Lung microvascular endothelial cell (primary cell): ENCODE measurements around the gene CLEC4M. TPM values are rescaled to one million over a fixed set of nuclear protein-coding genes. Genes with fewer than 3 reads are reported as not detected.
"Not testable (repeated sequence)": the region's sequence is repeated elsewhere in the genome, so short reads cannot be mapped to it uniquely, and the experiment has no call there.

Experiments
- DNase-seq, 2 donors: peaks; one replicate each; pipeline versions ENCODE4 v3.0.0 to v3.0.0-alpha.2; 2010; ENCODE audit warnings: low read depth in 2 of 2
- total RNA-seq: library from RNA; depleted of rRNA; stranded (reverse); fragments of >200 nt; gene quantifications from 2 replicates; pipeline ENCODE4 v1.2.1, GENCODE V29; 2014

CLEC4M gene
- total RNA-seq, 1 donor from 2014 or later = 8.5 TPM

DNA sequence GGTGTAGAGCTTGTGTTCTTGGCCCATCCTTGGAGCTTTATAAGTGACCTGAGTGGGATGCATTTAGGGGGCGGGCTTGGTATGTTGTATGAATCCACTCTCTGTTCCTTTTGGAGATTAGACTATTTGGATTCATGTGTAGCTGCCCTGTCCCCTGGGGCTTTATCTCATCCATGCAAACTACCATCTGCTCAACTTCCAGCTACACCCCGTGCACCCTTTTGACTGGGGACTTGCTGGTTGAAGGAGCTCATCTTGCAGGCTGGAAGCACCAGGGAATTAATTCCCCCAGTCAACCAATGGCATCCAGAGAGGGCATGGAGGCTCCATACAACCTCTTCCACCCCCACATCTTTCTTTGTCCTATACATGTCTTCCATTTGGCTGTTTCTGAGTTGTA, 6.1 kb downstream of the CLEC4M start:
- no peak for DNase-seq

DNA sequence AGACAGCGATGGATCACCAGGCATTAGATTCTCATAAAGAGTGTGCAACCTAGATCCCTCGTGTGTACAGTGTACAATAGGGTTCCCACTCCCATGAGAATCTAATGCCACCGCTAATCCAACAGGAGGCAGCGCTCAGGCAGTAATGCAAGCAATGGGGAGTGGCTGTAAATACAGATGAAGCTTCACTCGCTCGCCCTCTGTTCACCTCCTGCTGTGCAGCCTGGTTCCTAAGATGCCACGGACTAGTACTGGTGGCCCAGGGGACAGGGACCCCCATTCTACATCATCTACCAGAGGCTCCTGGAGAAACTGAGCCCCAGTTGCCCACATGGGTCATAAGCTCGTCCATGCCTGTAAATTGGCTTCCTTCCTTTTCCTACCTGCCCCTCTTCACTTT, 8.0 kb downstream of the CLEC4M start:
- DNase-seq = no peak

DNA sequence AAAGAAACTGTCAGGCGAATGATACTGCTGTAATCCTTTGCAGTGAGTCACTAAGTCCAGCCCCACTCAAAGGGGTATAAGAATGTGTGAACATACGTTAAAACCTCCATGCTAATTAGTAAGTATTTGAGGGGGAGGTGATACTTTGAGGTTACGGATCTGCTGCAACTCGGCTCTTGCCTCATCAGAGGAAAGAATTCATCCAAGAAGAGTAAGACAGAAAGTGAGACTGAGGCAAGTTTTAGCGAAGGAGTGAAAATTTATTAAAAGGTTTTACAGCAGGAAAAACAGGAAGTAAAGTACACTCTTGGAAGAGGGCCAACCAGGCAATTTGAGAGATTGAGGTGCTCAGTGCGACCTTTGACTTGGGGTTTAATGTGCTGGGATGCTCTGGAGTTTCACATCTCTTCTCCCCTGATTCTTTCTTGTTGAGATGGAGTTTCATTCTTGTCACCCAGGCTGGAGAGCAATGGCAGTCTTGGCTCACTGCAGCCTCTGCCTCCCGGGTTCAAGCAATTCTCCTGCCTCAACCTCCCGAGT, 9.8 kb downstream of the CLEC4M start:
- DNase-seq = no peak

DNA sequence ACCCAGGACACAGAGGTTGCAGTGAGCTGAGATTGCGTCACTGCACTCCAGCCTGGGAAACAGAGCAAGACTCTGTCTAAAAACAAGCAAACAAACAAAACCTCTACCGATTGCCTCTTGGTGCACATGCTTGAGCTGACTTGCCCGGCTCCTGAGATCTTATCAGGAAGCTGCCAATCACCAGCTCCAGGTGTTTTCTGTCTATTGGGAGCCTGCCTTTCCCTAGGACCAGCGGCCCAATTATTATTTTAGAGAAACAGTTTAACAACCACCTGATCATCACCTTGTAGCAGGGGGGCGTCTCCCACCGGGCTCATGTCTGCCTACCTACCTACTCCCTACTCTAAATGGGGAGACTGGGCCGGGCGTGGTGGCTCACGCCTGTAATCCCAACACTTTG, 10.8 kb downstream of the CLEC4M start:
- no peak for DNase-seq

DNA sequence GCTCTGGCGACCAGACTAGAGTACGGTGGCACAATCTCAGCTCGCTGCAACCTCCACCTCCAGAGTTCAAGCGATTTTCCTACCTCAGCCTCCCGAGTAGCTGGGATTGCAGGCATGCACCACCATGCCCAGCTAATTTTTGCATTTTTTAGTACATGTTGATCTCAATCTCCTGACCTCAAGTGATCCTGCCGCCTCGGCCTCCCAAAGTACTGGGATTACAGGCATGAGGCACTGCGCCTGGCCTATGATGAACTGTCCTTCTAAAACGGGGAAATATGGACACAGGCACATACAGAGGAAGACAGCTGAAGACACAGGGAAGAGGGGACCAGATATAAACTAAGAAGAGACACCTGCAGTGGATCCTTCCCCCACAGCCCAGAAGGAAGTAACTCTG, 12.7 kb downstream of the CLEC4M start:
- DNase-seq = no peak

DNA sequence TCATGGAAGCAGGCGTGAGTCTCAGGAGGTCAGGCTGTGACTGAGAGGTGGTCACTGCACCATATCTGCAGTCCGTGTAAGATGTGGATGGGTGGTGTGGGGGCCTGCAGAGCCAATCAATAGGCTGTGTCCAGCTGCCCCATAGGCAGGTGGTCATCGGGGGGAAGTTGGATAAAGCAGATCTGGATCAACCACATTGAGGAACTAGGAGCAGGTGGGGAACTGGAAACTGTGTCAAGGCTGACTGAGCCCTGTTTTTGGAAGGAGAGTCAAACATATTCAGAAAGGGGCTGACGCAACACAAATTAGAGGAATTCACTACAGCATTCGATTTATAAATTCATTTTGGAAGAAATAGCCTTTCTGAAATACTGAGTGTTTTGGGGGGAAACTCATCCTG, 15.0 kb downstream of the CLEC4M start:
- DNase-seq = no peak

DNA sequence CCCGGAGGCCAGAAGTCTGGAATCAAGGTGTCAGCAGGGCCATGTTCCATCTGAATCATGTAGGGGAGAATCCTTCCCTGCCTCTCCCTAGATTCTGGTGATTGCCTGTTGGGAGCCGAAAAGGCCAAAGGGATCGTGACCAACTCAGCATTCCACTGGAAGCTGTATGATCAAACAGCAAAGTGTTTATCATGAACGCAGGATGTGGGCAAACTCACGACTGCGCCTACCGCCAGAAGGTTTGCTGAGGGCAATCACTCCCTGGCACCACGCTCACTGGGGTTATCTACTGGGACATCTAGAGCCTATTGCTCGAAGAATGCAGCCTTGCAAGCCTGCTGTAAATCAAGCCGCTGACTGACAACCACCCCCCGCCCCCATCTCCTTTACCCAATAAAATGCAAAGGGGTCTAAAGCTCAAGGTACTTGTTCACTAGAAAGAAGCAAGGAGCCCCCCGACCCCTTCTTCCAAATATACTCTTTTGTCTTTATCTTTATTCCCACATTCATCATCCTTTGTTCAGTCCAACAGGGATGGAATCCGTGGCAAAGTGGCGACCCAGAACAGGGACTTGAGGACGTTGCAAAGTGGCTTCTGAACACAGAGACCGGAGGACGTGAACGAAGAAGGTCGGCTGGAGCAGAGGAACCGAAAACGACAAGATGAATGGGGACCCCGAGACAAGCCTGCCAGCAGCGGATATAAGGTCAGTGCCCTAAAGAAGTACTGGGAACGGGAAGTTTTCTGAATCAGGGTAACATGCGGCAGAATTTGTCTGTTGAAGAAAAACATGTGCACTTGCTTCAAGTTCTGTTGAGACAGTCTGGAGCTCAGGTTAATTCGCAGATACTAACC, 16.8 kb downstream of the CLEC4M start:
- DNase-seq = no peak

DNA sequence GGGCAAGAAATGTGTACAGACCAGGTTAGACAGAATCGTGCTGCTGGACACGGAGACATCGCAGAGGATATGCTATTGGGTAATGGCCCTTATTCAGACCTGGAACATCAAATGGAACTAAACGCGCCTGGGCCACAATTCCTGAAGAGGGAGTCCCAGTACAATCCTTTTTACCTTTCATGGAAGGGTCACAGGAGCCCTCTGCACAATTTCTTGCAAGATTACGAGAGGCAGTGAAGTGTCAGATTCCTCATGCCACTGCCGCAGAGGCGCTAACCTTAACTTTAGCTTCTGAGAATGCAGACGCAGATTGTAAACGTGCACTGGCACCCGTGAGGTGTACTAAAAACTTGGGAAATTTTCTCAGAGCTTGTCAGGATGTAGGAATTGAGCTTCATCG, 18.1 kb downstream of the CLEC4M start:
- DNase-seq = no peak

DNA sequence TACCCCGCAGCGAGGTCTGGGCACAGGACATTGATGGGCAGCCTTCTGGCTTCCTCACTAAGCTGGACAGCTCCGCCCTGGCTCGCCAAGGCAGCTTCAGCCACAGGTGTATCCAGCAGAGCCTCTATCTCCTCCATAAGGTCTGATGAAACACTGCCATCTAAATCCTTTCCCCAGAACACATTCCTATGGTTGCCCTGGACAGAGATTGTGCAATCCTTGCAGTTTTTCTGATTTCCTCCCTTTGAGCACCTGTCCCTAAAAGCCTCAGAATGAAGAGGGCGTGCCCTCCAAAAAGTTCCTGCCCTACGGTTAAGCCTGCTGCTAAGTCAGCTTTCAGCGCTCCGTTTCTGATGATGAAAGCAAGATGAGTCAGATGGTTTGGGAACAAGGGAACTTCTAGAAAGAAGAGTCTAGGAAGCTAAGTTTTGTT, 21.0 kb downstream of the CLEC4M start:
- peak in 1 of 2 donors; percentile 25 for DNase-seq

DNA sequence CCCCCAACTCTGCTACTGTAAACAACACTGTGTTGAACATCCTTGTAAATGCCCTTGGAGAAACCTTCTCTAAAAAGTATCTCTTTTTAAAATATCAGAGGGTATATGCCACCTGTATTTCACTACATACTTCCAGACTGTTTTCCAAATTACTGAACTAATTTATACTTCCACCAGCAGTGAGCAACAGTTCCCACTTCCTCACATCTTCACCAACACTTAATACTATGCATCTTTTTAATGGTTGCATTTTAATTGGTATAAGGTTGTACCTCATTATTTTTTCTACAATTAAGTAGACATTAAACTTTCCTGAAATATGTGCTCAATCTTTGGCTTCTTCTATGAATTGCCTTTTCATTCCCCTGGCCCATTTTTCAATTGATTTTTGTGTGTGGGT, 21.8 kb downstream of the CLEC4M start:
- no peak for DNase-seq

DNA sequence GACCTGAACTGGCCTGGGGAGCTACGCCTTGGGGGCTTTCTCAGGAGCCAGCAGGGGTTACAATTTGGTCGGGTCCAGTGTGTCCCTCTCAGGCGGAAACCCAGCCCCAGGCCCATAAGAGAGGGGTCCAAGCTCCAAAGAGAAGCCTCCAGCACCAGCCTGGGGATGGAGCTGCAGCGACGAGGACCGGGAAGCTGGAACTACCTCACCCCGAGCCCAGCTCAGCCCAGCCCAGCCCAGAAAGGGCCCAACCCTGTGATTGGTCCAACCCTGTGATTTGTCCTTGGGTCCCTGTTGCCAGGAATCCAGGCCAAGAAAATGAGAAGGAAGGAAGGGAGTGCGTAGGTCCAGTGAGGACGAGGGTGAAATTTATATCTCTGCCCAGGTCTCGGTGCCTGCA, 24.1 kb downstream of the CLEC4M start:
- DNase-seq = no peak

DNA sequence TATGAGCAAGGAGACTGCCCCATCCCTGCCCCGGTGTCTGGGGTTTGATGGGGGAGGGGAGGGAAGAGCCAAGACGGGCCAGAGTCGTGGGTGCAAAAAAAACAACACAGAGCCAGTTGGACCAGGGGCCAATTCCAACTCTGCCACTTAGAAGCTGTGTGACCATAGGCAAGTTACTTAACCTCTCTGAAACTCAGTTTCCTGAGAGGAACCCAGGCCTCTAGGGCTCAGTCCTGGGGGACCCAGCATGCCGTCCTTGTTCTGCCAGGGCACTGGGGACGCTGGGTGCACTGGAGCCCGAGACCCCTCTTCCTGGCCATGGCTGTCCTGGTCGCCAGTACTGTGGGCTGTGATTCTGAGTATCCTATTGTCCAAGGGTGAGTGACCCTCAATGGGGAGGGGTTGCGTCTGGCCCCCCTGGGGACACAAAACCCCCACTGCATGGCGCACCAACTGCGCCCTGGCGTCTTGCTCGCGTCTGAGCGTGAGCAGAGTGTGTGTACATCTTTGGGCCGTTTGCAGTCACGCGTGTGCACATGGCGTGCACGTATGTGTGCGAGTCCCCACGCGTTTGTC, 24.6 kb downstream of the CLEC4M start:
- DNase-seq = no peak

DNA sequence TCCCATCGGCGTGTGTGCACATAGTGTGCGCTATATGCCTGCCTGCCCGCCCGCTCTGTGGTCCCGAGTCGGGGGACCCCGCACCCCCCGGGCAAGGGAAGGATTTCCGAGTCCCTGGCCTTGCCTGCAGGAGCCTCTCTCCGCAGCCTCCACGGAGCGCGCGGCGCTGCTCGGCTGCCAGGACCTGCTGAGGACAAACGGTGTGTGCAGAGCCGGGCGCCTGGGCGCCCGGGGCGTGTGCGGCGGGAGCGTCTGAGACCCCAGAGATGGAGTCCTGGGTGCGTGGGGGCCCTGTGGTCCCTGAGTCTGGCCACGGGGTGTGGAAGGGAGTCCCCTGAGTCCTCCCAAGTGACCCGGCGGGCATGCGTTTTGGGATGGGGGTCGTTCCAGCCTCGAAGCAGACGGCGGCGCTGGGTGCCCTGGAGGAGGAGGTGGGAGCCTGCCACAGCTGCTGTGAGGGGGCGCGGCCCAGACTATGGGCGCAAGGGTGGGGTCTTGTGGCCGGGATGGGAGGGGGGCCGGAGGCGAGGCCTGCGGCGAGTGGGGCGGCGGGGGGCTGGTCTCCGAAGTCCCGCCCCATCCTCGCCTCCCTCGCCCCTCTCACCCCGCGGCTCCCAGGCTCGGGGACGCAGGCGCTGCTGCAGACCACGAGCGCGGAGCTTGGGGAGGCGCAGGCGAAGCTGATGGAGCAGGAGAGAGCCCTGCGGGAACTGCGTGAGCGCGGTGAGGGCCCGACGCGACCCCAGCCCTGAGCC, 25.3 kb downstream of the CLEC4M start:
- no peak for DNase-seq

DNA sequence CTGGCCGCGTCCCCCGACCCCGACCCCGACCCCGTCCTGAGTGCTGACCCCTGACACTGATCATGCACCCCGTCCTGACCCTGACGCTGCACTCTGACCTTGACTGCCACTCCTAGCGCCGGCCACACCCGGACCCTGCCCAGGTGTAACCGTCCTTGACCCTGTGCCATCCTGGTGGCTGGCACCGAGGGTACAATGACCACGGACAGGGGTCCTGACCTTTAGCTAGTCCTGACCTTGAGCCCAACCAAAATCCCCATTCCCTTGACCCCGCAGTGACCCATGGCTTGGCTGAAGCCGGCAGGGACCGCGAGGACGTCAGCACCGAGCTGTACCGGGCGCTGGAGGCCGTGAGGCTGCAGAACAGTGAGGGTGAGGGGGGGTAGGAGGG, 25.9 kb downstream of the CLEC4M start:
- no peak for DNase-seq

DNA sequence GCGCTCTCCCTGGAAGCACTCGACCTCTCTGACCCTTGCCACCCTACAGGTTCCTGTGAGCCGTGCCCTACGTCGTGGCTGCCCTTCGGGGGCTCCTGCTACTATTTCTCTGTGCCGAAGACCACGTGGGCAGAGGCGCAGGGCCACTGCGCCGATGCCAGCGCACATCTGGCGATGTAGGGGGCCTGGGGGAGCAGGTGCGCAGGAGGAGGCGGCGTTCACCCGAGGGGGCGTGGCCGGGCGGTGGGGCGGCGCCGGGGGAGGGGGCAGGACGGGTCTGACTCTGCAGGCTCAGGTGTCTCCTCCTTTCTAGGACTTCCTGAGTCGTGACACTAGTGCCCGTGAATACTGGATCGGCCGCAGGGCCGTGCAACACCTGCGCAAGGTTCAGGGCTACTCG, 26.4 kb downstream of the CLEC4M start:
- DNase-seq = no peak

DNA sequence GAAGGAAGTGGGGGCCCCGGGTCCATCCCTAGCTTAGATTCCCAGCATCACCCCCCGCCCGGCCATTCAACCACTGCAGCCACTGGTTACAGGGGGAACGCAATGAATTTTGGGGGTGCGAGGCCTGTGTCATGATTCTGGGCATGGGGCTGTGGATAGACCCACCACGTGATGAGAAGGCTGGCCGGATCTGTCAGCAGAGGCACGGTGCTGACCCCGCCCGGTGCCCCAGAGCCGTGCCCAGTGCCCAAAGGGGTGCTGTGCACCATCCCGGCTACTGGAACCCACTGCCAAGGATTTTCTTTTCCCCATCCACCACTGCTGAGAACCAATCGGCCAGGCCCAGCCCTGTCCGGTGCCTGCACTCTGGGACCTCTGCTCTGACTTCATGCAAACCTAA, 27.4 kb downstream of the CLEC4M start:
- DNase-seq = no peak

DNA sequence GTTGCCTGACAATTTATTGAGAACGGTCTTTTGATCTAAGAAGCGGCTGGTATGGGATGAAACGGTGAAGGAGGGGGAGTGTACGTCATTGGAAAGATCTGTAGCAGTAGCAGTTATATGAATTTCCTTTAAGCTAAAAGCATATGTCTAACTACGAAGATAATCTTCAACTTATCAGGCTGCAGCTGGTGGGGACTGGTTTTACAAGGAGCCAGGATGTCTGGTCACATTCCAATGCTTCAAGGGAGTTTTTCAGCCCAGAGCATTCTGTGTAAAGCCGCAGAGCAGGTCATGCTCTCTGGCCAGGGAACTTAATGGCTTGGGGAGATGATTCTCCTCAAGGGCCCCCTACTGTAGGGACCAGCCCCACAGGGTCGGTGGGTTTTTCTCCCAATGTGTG, 29.2 kb downstream of the CLEC4M start:
- peak in 1 of 2 donors; percentile 15 for DNase-seq

DNA sequence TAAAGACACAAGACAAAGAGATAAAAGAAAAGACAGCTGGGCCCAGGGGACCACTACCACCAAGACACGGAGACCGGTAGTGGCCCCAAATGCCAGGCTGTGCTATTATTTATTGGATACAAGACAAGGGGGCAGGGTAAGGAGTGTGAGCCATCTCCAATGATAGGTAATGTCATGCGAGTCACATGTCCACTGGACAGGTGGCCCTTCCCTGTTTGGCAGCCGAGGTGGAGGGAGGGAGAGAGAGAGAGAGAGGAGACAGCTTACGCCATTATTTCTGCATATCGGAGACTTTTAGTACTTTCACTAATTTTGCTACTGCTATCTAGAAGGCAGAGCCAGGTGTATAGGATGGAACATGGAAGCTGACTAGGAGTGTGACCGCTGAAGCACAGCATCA, 29.7 kb downstream of the CLEC4M start:
- DNase-seq = not testable (repeated sequence)

DNA sequence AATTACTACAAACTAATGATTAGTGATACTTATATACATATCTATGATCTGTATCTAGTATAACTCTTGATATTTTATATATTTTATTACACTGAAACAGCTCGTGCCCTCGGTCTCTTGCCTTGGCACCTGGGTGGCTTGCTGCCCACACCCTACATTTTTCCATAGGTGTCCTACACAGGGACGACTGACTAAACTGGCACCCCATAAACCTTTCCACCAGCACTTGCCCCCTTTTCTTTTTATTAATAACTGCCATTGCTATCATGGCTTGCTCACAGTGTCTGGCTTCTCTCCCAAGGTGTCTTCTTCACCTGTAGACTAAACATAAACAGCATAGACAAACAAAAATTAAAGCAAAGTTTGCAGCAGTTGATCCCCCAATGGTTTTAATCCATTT, 30.4 kb downstream of the CLEC4M start:
- DNase-seq = no peak

DNA sequence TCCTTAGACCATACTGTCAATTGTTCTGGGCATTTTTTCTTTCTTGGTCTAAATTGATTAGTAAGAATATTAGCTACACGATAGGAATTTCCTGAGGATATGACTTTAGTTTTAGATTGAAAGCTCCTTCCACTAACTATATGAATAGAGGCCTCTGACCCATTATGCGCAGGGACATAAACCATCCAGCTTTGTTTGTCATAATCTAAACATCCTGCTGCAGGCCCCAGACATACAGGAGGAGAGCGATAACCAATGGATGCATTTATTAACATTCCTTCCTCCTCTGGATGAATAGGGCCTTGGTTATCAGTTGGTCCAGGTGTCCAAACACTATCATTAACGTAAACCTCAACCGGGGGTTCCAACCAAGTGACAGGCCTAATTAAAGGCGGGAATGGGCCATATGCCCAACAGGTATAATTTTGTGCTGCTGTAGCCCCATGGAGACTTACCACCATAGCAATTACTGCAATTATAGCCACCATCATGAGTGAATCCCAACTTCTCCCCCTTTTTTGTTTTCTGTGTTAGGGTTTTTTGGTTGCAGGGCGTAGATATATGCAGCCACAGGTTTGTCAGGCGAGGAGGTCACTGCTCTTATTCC, 32.6 kb downstream of the CLEC4M start:
- DNase-seq = peak; percentile 4 to 91

DNA sequence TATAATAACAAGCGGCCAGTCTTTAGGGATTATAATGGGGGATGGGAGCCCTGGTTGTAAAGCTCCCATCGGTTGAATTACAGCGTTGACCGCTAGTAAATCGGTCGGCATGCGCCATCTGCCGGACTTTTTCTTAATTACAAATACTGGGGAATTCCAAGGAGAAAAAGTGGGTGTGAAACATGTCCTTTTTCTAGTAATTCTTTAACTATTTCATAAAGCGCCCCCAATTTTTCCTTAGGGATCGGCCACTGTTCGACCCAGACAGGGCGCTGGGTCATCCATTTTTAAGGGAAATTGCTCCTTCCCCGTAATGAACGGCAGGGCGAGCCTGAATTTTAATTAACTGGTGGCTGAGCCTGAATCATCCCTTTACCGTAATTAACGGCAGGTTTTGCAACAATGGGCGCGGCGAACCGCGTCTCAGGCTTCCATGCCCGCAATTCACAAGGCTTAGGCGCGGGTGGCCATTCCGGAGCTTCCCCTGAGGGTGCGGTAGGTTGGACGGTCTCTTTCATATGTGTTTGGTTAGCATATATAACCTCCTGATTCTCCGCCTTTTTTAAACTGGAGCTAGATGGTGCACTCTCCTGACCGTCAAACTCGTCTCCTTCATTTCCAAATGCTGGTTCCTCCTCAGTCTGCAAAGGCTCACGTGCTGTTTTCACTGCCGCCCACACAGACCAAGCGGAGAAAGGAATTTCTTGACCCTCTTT, 36.8 kb downstream of the CLEC4M start:
- DNase-seq = peak; percentile 84 to 88
